Ishikawa (cell line): ENCODE measurements around the gene GALNT9.

ENCODE experiments used
- CEBPB ChIP-seq: IDR thresholded peaks from 2 replicates; pipeline ENCODE4 v1.6.1; 2012
- CREB1 ChIP-seq: IDR thresholded peaks from 2 replicates; pipeline ENCODE4 v1.6.1; 2012; ENCODE audit warnings: low read depth
- EGR1 ChIP-seq: IDR thresholded peaks from 2 replicates; pipeline ENCODE4 v1.6.1; 2012
- EP300 ChIP-seq: IDR thresholded peaks from 2 replicates; pipeline ENCODE4 v1.6.1; 2012; ENCODE audit warnings: borderline replicate concordance
- FOXM1 ChIP-seq: IDR thresholded peaks from 2 replicates; pipeline ENCODE4 v1.6.1; 2012; ENCODE audit warnings: low read depth, borderline replicate concordance
- NFIC ChIP-seq: IDR thresholded peaks from 2 replicates; pipeline ENCODE4 v1.6.1; 2012
- RAD21 ChIP-seq: IDR thresholded peaks from 2 replicates; pipeline ENCODE4 v1.6.1; 2012; ENCODE audit warnings: low read depth
- TAF1 ChIP-seq: IDR thresholded peaks from 2 replicates; pipeline ENCODE4 v1.6.1; 2012; ENCODE audit warnings: low read depth, mild to moderate bottlenecking
- TCF12 ChIP-seq: IDR thresholded peaks from 2 replicates; pipeline ENCODE4 v1.6.1; 2012; ENCODE audit warnings: low read depth
- TEAD4 ChIP-seq: IDR thresholded peaks from 2 replicates; pipeline ENCODE4 v1.6.1; 2012
- YY1 ChIP-seq: IDR thresholded peaks from 2 replicates; pipeline ENCODE4 v1.6.1; 2012; ENCODE audit warnings: low read depth
- ZBTB7A ChIP-seq: IDR thresholded peaks from 2 replicates; pipeline ENCODE4 v1.6.1; 2012; ENCODE audit warnings: low read depth
- TF ChIP-seq, protein P1 (sequence below): IDR thresholded peaks from 2 replicates; pipeline ENCODE4 v1.6.1; 2012; ENCODE audit warnings: low read depth, mild to moderate bottlenecking
- TF ChIP-seq, protein P2 (sequence below): IDR thresholded peaks from 2 replicates; pipeline ENCODE4 v1.6.1; 2012
- TF ChIP-seq, protein P3 (sequence below): IDR thresholded peaks from 2 replicates; pipeline ENCODE4 v1.6.1; 2012

GALNT9 gene

DNA sequence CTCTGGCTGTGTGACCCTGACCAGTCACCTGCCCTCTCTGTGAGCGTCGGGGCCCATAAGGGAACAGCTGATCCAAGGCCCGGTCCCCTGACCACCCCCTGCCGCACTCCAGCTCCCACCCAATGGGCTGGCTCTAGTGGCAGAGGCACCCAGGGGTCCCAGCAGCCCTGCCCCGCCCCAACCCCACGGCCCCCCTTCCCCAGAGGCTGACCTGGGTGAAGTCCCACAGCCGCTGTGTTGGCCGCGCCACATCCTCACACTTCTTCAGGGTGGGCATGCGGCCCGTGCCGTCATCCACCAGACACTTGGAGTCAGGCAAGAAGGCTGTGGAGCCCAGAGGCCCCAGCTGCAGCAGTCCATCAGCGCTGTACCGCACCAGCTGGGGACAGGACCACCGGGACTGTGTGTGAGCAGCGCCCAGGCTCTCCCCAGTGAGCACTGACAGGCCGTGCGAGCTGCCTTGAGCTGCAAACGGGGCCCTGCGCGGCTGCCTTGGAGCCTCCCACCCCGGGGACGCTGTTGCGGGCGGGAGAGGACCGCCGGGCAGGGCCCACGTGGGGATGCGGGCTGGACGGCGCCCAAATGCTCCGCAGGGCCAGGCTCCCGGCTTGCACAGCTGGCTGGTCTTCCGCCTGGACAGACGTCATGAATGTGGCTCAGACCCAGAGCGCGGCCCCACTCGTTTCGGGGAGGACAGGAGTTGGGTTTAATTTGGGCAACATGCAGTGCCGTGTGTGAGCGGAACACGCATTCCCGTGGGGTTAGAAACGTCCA, 131.6 kb downstream of the GALNT9 start:
- TF ChIP-seq EP300 (no peak), RAD21 (no peak), TEAD4 (no peak)
- TF ChIP-seq, protein P1, sequence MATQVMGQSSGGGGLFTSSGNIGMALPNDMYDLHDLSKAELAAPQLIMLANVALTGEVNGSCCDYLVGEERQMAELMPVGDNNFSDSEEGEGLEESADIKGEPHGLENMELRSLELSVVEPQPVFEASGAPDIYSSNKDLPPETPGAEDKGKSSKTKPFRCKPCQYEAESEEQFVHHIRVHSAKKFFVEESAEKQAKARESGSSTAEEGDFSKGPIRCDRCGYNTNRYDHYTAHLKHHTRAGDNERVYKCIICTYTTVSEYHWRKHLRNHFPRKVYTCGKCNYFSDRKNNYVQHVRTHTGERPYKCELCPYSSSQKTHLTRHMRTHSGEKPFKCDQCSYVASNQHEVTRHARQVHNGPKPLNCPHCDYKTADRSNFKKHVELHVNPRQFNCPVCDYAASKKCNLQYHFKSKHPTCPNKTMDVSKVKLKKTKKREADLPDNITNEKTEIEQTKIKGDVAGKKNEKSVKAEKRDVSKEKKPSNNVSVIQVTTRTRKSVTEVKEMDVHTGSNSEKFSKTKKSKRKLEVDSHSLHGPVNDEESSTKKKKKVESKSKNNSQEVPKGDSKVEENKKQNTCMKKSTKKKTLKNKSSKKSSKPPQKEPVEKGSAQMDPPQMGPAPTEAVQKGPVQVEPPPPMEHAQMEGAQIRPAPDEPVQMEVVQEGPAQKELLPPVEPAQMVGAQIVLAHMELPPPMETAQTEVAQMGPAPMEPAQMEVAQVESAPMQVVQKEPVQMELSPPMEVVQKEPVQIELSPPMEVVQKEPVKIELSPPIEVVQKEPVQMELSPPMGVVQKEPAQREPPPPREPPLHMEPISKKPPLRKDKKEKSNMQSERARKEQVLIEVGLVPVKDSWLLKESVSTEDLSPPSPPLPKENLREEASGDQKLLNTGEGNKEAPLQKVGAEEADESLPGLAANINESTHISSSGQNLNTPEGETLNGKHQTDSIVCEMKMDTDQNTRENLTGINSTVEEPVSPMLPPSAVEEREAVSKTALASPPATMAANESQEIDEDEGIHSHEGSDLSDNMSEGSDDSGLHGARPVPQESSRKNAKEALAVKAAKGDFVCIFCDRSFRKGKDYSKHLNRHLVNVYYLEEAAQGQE, result no peak
- TF ChIP-seq, protein P2, sequence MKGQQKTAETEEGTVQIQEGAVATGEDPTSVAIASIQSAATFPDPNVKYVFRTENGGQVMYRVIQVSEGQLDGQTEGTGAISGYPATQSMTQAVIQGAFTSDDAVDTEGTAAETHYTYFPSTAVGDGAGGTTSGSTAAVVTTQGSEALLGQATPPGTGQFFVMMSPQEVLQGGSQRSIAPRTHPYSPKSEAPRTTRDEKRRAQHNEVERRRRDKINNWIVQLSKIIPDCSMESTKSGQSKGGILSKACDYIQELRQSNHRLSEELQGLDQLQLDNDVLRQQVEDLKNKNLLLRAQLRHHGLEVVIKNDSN, result no peak

DNA sequence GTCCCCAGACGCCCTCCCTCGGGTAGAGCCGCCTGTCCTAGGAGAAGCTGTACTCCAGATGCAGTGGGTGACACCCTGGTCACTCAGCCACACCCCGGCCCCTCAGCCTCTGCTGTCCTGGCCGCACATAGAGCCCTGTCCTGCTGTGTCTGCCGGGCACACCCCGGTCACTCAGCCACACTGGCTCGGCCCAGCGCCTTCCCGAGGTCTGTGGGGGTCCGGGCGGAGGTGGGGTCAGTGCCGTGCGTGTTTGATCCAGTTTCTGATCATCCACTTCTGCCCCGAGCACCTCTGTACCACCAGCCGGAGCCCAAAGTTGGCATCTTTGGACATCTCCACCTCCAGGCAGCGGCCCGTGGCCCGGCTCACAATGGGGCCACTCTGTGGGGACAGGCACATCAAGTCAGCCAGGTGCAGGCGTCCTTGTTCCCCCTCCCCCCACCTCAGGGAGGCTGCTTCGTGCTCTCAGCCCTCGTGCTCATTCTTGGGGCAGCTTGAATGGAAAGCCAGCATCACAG, 132.5 kb downstream of the GALNT9 start:
- TF ChIP-seq, protein P2, result no peak
- no peak for TF ChIP-seq RAD21
- no peak for TF ChIP-seq ZBTB7A
- no peak for TF ChIP-seq NFIC
- TF ChIP-seq TCF12, result no peak
- TF ChIP-seq, protein P3, sequence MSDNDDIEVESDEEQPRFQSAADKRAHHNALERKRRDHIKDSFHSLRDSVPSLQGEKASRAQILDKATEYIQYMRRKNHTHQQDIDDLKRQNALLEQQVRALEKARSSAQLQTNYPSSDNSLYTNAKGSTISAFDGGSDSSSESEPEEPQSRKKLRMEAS, result no peak
- TF ChIP-seq EGR1, result no peak
- no peak for TF ChIP-seq CREB1
- TF ChIP-seq CEBPB, result no peak
- TF ChIP-seq, protein P1, result no peak
- no peak for TF ChIP-seq FOXM1
- TF ChIP-seq EP300, result no peak
- TF ChIP-seq TAF1, result no peak
- TF ChIP-seq YY1, result no peak
- TF ChIP-seq TEAD4, result no peak

DNA sequence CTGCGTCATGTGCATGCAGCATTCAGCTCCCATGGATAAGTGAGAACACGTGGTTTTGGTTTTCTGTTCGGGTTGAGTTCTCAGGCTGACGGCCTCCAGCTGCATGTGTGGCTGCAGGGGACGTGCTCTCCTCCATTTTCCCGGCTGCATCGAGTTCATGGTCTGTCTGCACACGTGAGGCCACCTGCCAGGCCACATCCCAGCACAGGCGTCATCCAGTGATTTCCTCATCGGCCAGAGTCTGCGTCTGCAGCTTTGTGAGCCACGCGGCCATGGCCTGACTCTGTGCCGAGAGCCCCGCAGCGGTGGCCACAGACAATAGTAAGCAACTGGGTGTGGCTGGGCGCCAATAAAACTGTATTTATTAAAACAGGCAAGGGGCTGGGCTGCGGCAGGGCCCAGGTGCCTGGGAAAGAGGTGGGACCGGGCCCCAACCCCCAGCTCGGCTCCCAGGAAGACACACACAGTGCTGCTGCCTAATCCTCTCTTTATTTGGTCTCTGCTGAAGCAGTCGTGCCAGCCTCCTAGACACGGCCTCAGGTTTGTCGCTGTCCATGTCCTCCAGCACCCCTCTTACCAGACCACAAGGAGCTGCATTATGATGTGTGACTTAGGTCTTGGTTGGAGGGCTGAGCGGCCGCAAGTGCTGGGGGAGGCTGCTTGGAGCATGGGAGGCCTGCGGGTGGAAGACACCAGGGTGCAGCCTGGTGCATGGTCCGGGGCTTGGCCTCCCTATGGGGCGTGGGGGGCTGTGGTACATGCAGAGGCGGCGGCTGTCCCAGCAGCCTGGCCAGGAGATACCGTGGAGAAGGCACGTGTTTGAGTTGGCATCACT, 133.1 kb downstream of the GALNT9 start:
- TF ChIP-seq, protein P3, result peak; percentile 80
- TF ChIP-seq RAD21, result no peak
- no peak for TF ChIP-seq EP300
- TF ChIP-seq CREB1, result no peak
- no peak for TF ChIP-seq TCF12
- TF ChIP-seq YY1, result no peak
- TF ChIP-seq FOXM1, result no peak
- TF ChIP-seq TEAD4, result no peak
- TF ChIP-seq EGR1, result no peak
- no peak for TF ChIP-seq TAF1
- TF ChIP-seq CEBPB, result no peak
- TF ChIP-seq, protein P1, result peak; percentile 30; the same call in 1 of the 2 replicates
- TF ChIP-seq, protein P2, result peak; percentile 13; the same call in 1 of the 2 replicates
- no peak for TF ChIP-seq ZBTB7A
